ENCODE data around the gene UNKL. TPM values are rescaled to one million over a fixed set of nuclear protein-coding genes. Genes with fewer than 3 reads are reported as not detected.

UNKL gene
- total and polyA plus RNA-seq, 2 experiments from 2014 or later = 6.1 to 13.0 TPM

- Histone ChIP-seq H3K9me2 (ENCODE audit: insufficient read depth) (no peaks in the 10 kb centered on the region), H4K20me1 (ENCODE audit: insufficient read depth) (no peaks in the 10 kb centered on the region), H3K9ac (no peak overlapping the region), H3F3A (ENCODE audit: insufficient read depth) (no peaks in the 10 kb centered on the region), H3K4me1 (ENCODE audit: insufficient read depth) (no peaks in the 10 kb centered on the region), H3K27me3 (replicated peaks; ENCODE audit: insufficient read depth) (no peaks in the 10 kb centered on the region), H3K36me3 (ENCODE audit: low read depth) (no peaks in the 10 kb centered on the region), H2AFZ (no peak overlapping the region), H3K4me2 (ENCODE audit: unreplicated experiment) (no peak overlapping the region), H3K79me2 (ENCODE audit: insufficient read depth) (no peaks in the 10 kb centered on the region), H3K4me3 (no peak overlapping the region), H3K9me3 (ENCODE audit: low read depth) (no peaks in the 10 kb centered on the region), H3K27ac (no peak overlapping the region)
- TF ChIP-seq EZH2phosphoT487 (IDR thresholded peaks at IDR 0.05; ENCODE audit: insufficient read depth, low read depth) = no peak
- no peak for TF ChIP-seq EZH2 (IDR thresholded peaks at IDR 0.05; ENCODE audit: insufficient read depth, poor library complexity, severe bottlenecking)
- in situ Hi-C loops (cut with MboI) = no loop called here
- 22 to 28% methylated on average over 18 to 21 of the region's 21 CpGs for WGBS, 2 experiments (ENCODE audit: low coverage in 1 of 2, low lambda C conversion rate in 2 of 2, missing lambda C conversion rate in 2 of 2)
- peak; percentile 40 for DNase-seq
Observed at GRCh38 chr16:1428511-1428910, 14.0 kb upstream of the UNKL start.

- Histone ChIP-seq H4K20me1 (ENCODE audit: insufficient read depth) (no peaks in the 10 kb centered on the region), H3K9me3 (ENCODE audit: low read depth) (no peaks in the 10 kb centered on the region), H2AFZ (no peak overlapping the region), H3K9me2 (ENCODE audit: insufficient read depth) (no peaks in the 10 kb centered on the region), H3K27ac (no peak overlapping the region), H3K4me1 (ENCODE audit: insufficient read depth) (no peaks in the 10 kb centered on the region), H3K36me3 (ENCODE audit: low read depth) (no peaks in the 10 kb centered on the region), H3K79me2 (ENCODE audit: insufficient read depth) (no peaks in the 10 kb centered on the region), H3K9ac (no peak overlapping the region), H3K4me3 (no peak overlapping the region), H3K27me3 (replicated peaks; ENCODE audit: insufficient read depth) (no peaks in the 10 kb centered on the region), H3F3A (ENCODE audit: insufficient read depth) (no peaks in the 10 kb centered on the region), H3K4me2 (ENCODE audit: unreplicated experiment) (no peak overlapping the region)
- no peak for DNase-seq
- in situ Hi-C loops (cut with MboI) = no loop called here
- WGBS, 2 experiments (ENCODE audit: low coverage in 1 of 2, low lambda C conversion rate in 2 of 2, missing lambda C conversion rate in 2 of 2) = 81 to 83% methylated on average over 40 to 53 of the region's 53 CpGs
- TF ChIP-seq EZH2 (IDR thresholded peaks at IDR 0.05; ENCODE audit: insufficient read depth, poor library complexity, severe bottlenecking) (no peak), EZH2phosphoT487 (IDR thresholded peaks at IDR 0.05; ENCODE audit: insufficient read depth, low read depth) (no peak)
Observed at GRCh38 chr16:1427473-1428461, 13.3 kb upstream of the UNKL start.

- H3K9ac ChIP-seq = no peak overlapping the region
- no peak overlapping the region for H3K27ac ChIP-seq
- H3F3A ChIP-seq (ENCODE audit: insufficient read depth) = no peaks in the 10 kb centered on the region
- 75 to 81% methylated on average over 24 to 42 of the region's 42 CpGs for WGBS, 2 experiments (ENCODE audit: low coverage in 1 of 2, low lambda C conversion rate in 2 of 2, missing lambda C conversion rate in 2 of 2)
- no peaks in the 10 kb centered on the region for H3K79me2 ChIP-seq (ENCODE audit: insufficient read depth)
- H3K9me3 ChIP-seq (ENCODE audit: low read depth) = no peaks in the 10 kb centered on the region
- no peaks in the 10 kb centered on the region for H3K9me2 ChIP-seq (ENCODE audit: insufficient read depth)
- no peaks in the 10 kb centered on the region for H3K4me1 ChIP-seq (ENCODE audit: insufficient read depth)
- no peaks in the 10 kb centered on the region for H4K20me1 ChIP-seq (ENCODE audit: insufficient read depth)
- H3K27me3 ChIP-seq (replicated peaks; ENCODE audit: insufficient read depth) = no peaks in the 10 kb centered on the region
- H2AFZ ChIP-seq = no peak overlapping the region
- no peaks in the 10 kb centered on the region for H3K36me3 ChIP-seq (ENCODE audit: low read depth)
- TF ChIP-seq EZH2 (IDR thresholded peaks at IDR 0.05; ENCODE audit: insufficient read depth, poor library complexity, severe bottlenecking) = no peak
- in situ Hi-C loops (cut with MboI) = no loop called here
- no peak for DNase-seq
- H3K4me2 ChIP-seq (ENCODE audit: unreplicated experiment) = no peak overlapping the region
- H3K4me3 ChIP-seq = no peak overlapping the region
Observed at GRCh38 chr16:1426734-1427471, 12.4 kb upstream of the UNKL start.

- H3K9me3 ChIP-seq (ENCODE audit: low read depth) = no peaks in the 10 kb centered on the region
Observed at GRCh38 chr16:1425616-1426370, 11.3 kb upstream of the UNKL start.

More at GRCh38 chr16:1425616-1426370, 11.3 kb upstream of the UNKL start:
- in situ Hi-C loops (cut with MboI) = no loop called here
- 86 to 89% methylated on average over 16 of the region's 16 CpGs for WGBS, 2 experiments (ENCODE audit: low coverage in 1 of 2, low lambda C conversion rate in 2 of 2, missing lambda C conversion rate in 2 of 2)
- no peaks in the 10 kb centered on the region for H3K36me3 ChIP-seq (ENCODE audit: low read depth)
- H3F3A ChIP-seq (ENCODE audit: insufficient read depth) = no peaks in the 10 kb centered on the region; the same call in 1 of the 2 replicates
- H3K27me3 ChIP-seq (replicated peaks; ENCODE audit: insufficient read depth) = no peaks in the 10 kb centered on the region
- no peak overlapping the region for H2AFZ ChIP-seq
- no peak overlapping the region for H3K4me2 ChIP-seq (ENCODE audit: unreplicated experiment)
- no peaks in the 10 kb centered on the region for H3K79me2 ChIP-seq (ENCODE audit: insufficient read depth)
- H3K27ac ChIP-seq = no peak overlapping the region
- no peak overlapping the region for H3K4me3 ChIP-seq
- no peak for DNase-seq
- no peaks in the 10 kb centered on the region for H3K4me1 ChIP-seq (ENCODE audit: insufficient read depth)
- TF ChIP-seq EZH2 (IDR thresholded peaks at IDR 0.05; ENCODE audit: insufficient read depth, poor library complexity, severe bottlenecking) (no peak), EZH2phosphoT487 (IDR thresholded peaks at IDR 0.05; ENCODE audit: insufficient read depth, low read depth) (no peak)
- H4K20me1 ChIP-seq (ENCODE audit: insufficient read depth) = no peaks in the 10 kb centered on the region
- H3K9ac ChIP-seq = no peak overlapping the region
- H3K9me2 ChIP-seq (ENCODE audit: insufficient read depth) = no peaks in the 10 kb centered on the region

Measured in GM23248 (cell line).